CD4-positive, alpha-beta T cell (primary cell): ENCODE results near the gene FAAP24. TPM values are rescaled to one million over a fixed set of nuclear protein-coding genes. Genes with fewer than 3 reads are reported as not detected.

Experiments
- ATAC-seq: fragments of 200-7000 bp; cut with Tn5 transposase; one replicate; pipeline ENCODE4 v1.10.0; 2022; ENCODE audit warnings: mild to moderate bottlenecking; ENCODE audit not compliant: poor library complexity
- CTCF ChIA-PET: fragments of 350-600 bp; sonication (Branson Sonifier 250); formaldehyde crosslinking; loops from one replicate; lab custom pipeline; 2021; ENCODE audit warnings: antibody characterized with exemption, inconsistent platforms; lab: Charles Lee
- POLR2A ChIA-PET: fragments of 350-600 bp; sonication (Branson Sonifier 250); formaldehyde crosslinking; loops from one replicate; lab custom pipeline; 2021; ENCODE audit warnings: antibody characterized with exemption, inconsistent platforms; lab: Charles Lee
- DNase-seq, 14 experiments: peaks; one replicate each; pipeline ENCODE4 v3.0.0-alpha.2; 2013 to 2020; ENCODE audit warnings: mixed read lengths in 2 of 14
- H3K27ac ChIP-seq, 2 donors: one replicate each; pipeline versions ENCODE4 v1.5.1 to v1.7.0; 2013; ENCODE audit warnings: low read length in 2 of 2, low read depth in 1 of 2, mild to moderate bottlenecking in 1 of 2
- H3K27me3 ChIP-seq, 2 experiments: 1 replicate in 1 of 2; 2 replicates in 1 of 2; pipeline versions ENCODE4 v1.6.1 to v1.7.0; 2013; ENCODE audit warnings: low read length in 2 of 2, control low read depth in 1 of 2, mild to moderate bottlenecking in 1 of 2, moderate library complexity in 1 of 2; ENCODE audit not compliant: insufficient read depth in 2 of 2, control insufficient read depth in 1 of 2
- H3K36me3 ChIP-seq: one replicate; pipeline ENCODE4 v1.6.1; 2013; ENCODE audit warnings: low read length, control low read depth; ENCODE audit not compliant: insufficient read depth
- H3K4me1 ChIP-seq: one replicate; pipeline ENCODE4 v1.6.1; 2013; ENCODE audit warnings: low read length, control low read depth; ENCODE audit not compliant: insufficient read depth
- H3K4me3 ChIP-seq: one replicate; pipeline ENCODE4 v1.5.1; 2013; ENCODE audit warnings: mild to moderate bottlenecking, low read length, moderate library complexity
- H3K9me3 ChIP-seq, 2 experiments: 1 replicate in 1 of 2; 2 replicates in 1 of 2; pipeline versions ENCODE4 v1.6.1 to v1.7.0; 2013; ENCODE audit warnings: low read length in 2 of 2, mild to moderate bottlenecking in 2 of 2, control low read depth in 1 of 2, moderate library complexity in 1 of 2; ENCODE audit not compliant: control insufficient read depth in 1 of 2, insufficient read depth in 1 of 2
- H3K27ac Mint-ChIP-seq: one replicate; pipeline ENCODE4 v1.8.0; 2020; ENCODE audit warnings: mixed read lengths
- H3K27me3 Mint-ChIP-seq: one replicate; pipeline ENCODE4 v1.8.0; 2021; ENCODE audit warnings: mixed read lengths
- H3K36me3 Mint-ChIP-seq: one replicate; pipeline ENCODE4 v1.8.0; 2021; ENCODE audit warnings: low read depth, mixed read lengths
- H3K4me1 Mint-ChIP-seq: one replicate; pipeline ENCODE4 v1.8.0; 2021; ENCODE audit warnings: low read depth, mixed read lengths
- H3K4me3 Mint-ChIP-seq: one replicate; pipeline ENCODE4 v1.8.0; 2020; ENCODE audit warnings: mild to moderate bottlenecking, mixed read lengths
- H3K9me3 Mint-ChIP-seq: one replicate; pipeline ENCODE4 v1.8.0; 2020; ENCODE audit warnings: mixed read lengths
- intact Hi-C, 2 experiments: fragments of 100-400 bp; cut with DNase I in 1 of 2; cut with micrococcal nuclease in 1 of 2; formaldehyde crosslinking; loops; one replicate each; pipeline versions ENCODE4 v1.15.1 to v1.9.0; 2023 to 2025; cut with DNase I, micrococcal nuclease
- total RNA-seq, 174 experiments: library from RNA in 2 of 174; stranded (reverse) in 2 of 174; gene quantifications; one replicate each; pipeline ENCODE4 v1.2.3 and lab custom pipeline; 2021 to 2026
- TF ChIP-seq, protein P1 (sequence below): fragments of 200-600 bp; IDR thresholded peaks from one replicate; pipeline ENCODE4 v1.8.0; 2022; ENCODE audit warnings: antibody characterized with exemption, mild to moderate bottlenecking

FAAP24 gene
- total RNA-seq, 2 experiments from 2014 or later: 0.91 to 1.4 TPM

DNA sequence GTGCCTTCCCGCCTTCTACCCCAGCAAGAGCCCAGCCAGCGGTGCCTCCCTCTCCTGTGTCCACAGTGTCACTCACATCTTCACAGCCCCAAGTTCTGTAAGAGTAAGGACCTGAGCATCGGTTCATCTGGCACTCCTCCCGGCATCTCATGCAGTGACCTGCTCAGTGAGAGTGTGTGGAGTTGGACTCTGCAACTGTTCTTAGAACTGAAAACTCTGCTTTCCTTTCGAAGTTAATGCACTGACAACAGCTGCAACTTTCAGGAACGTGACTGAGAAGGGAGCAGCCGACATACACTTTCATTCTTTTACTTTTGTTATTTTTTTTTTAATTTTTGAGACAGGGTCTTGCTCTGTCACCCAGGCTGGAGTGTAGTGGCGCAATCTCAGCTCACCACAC is 41.5 kb upstream of the FAAP24 start:
- H3K4me3 Mint-ChIP-seq: no peak overlapping the region
- no peaks in the 10 kb centered on the region for H3K27me3 ChIP-seq
- TF ChIP-seq, protein P1, sequence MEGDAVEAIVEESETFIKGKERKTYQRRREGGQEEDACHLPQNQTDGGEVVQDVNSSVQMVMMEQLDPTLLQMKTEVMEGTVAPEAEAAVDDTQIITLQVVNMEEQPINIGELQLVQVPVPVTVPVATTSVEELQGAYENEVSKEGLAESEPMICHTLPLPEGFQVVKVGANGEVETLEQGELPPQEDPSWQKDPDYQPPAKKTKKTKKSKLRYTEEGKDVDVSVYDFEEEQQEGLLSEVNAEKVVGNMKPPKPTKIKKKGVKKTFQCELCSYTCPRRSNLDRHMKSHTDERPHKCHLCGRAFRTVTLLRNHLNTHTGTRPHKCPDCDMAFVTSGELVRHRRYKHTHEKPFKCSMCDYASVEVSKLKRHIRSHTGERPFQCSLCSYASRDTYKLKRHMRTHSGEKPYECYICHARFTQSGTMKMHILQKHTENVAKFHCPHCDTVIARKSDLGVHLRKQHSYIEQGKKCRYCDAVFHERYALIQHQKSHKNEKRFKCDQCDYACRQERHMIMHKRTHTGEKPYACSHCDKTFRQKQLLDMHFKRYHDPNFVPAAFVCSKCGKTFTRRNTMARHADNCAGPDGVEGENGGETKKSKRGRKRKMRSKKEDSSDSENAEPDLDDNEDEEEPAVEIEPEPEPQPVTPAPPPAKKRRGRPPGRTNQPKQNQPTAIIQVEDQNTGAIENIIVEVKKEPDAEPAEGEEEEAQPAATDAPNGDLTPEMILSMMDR: no peak
- ATAC-seq (no peak), DNase-seq (no peak)
- H3K9me3 Mint-ChIP-seq: peaks cover 2% of the 10 kb centered on the region
- no peaks in the 10 kb centered on the region for H3K4me1 Mint-ChIP-seq
- no peaks in the 10 kb centered on the region for H3K27me3 Mint-ChIP-seq
- ChIA-PET POLR2A (no interaction called here), CTCF (no interaction called here)
- H3K4me3 ChIP-seq: no peak overlapping the region
- H3K27ac Mint-ChIP-seq: no peak overlapping the region
- H3K9me3 ChIP-seq: peaks cover 6% of the 10 kb centered on the region in 2 experiments
- intact Hi-C loops: no loop called here
- H3K36me3 ChIP-seq: peaks cover 17% of the 10 kb centered on the region
- H3K36me3 Mint-ChIP-seq: peaks cover 76% of the 10 kb centered on the region
- H3K27ac ChIP-seq: no peak overlapping the region
- H3K4me1 ChIP-seq: no peaks in the 10 kb centered on the region

DNA sequence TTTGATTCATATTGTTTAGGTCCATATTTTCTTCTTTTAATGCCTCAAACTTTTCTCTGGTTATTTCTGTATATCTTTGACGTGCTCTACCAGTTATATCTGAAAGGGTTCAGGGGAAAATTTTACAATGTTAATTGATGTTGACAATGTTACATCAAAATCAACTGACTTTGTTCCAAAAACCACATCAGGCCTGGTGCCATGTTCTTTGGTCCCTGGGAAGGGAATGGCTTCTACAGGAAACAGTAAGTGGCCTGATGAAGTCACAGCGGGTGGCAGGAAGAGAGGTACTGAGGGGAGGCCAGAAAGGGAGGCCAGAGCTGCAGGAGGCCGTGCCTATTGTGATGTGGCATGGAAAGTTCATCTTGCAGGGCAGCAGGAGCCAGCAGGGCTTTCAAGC is 38.5 kb upstream of the FAAP24 start:
- TF ChIP-seq, protein P1: no peak
- no peaks in the 10 kb centered on the region for H3K9me3 Mint-ChIP-seq
- H3K36me3 Mint-ChIP-seq: peaks cover 67% of the 10 kb centered on the region
- no peaks in the 10 kb centered on the region for H3K4me1 Mint-ChIP-seq
- intact Hi-C loops: no loop called here
- ChIA-PET CTCF (no interaction called here), POLR2A (no interaction called here)
- DNase-seq (no peak), ATAC-seq (no peak)
- Histone ChIP-seq H3K36me3 (peaks cover 17% of the 10 kb centered on the region), H3K4me1 (no peaks in the 10 kb centered on the region), H3K27me3 (no peaks in the 10 kb centered on the region), H3K4me3 (no peak overlapping the region), H3K9me3 (peaks cover 2% of the 10 kb centered on the region in 2 experiments), H3K27ac (no peak overlapping the region)
- H3K27ac Mint-ChIP-seq: no peak overlapping the region
- no peak overlapping the region for H3K4me3 Mint-ChIP-seq
- no peaks in the 10 kb centered on the region for H3K27me3 Mint-ChIP-seq

GRCh38 chr19:32935629-32936028 is 36.4 kb upstream of the FAAP24 start:
- Histone ChIP-seq H3K9me3 (no peaks in the 10 kb centered on the region), H3K27me3 (no peaks in the 10 kb centered on the region), H3K4me1 (no peaks in the 10 kb centered on the region), H3K36me3 (peaks cover 11% of the 10 kb centered on the region), H3K4me3 (no peak overlapping the region), H3K27ac (no peak overlapping the region)
- H3K27ac Mint-ChIP-seq: no peak overlapping the region
- no peak for ATAC-seq
- no peak overlapping the region for H3K4me3 Mint-ChIP-seq
- no peaks in the 10 kb centered on the region for H3K4me1 Mint-ChIP-seq
- intact Hi-C loops: no loop called here
- H3K9me3 Mint-ChIP-seq: no peaks in the 10 kb centered on the region
- ChIA-PET POLR2A (no interaction called here), CTCF (no interaction called here)
- no peaks in the 10 kb centered on the region for H3K27me3 Mint-ChIP-seq
- H3K36me3 Mint-ChIP-seq: peaks cover 52% of the 10 kb centered on the region
- DNase-seq: no peak
- TF ChIP-seq, protein P1: no peak
